GOT3 (cell line): ENCODE data around the gene ABHD17A.

ENCODE experiments used
- DNase-seq: peaks from one replicate; lab custom pipeline; 2025; ENCODE audit warnings: mixed read lengths; lab: John Stamatoyannopoulos, UW

ABHD17A gene

DNA sequence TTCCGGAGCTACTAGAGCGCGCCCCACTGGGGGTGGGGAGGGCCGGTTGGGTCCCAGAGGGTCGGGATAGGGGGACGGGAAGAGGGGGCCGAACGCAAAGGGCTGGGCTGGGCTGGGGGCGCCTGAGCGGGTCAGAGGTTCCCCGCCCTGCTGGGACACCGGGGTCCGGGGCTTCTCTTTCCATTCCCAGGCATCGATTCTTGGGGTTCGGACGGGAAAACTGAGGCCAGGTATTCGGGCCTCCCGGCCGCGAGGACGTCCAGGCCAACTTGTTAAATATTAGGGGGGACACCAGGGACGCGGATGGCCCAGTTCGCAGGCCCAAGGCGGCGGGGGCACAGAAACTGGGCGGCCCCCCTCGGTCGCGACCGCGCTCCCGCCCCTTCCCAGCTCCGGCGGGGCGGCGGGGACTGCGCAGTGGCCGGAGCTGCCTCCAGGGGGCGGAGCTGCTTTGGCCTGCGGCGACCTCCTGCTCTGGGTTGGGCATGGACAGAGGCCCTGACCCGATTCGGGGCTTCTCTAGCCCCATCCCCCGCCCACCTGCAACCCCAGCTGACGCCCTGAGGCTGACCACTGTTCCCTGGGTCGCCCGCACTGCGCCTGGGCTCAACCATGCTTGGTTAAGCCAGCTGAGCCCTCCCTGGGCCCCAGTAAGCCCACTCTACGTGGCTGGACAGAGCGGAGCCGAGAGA, 20.7 kb downstream of the ABHD17A start:
- no peak for DNase-seq

DNA sequence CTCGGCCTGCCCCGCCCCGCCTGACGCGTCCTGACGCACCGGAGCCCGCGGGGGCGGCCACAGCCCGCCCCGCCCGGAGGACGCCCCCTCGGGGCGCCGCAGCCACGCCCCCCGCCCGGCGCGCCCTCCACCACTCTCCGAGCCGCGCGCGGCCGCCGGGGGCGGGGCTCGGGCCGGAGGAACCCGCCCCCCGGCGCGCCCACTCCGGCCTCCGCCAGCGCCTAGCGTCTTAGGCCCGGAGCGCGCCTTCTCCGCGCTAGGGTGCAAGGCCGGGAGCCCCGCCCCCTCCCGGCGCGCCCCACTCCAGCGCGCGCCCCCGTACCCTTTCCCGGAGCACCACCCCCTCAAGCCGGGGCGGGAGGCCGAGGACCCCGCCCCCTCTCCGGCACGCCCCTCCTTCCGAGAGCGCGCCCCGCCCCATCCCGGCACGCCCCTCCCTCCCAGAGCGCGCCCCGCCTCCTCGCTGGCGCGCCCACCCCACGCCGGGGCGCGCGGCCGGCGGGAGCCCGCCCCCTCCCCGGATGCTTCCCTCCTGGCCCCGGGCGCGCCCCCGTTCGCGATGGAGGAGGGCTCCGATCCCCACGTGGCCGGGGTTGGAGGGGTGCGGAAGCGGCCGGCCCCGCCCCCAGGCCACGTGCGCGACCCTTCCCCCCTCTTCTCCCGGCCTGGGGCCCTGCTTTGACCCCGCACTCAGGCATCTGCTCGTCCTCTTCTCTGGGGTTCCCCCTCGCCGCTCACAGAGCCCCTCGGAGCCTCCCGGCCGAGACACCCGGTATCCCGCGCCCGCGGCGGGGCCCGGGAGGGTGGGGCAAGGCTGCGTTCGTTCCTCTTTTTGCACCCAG, 21.4 kb downstream of the ABHD17A start:
- DNase-seq: peak; percentile 84

DNA sequence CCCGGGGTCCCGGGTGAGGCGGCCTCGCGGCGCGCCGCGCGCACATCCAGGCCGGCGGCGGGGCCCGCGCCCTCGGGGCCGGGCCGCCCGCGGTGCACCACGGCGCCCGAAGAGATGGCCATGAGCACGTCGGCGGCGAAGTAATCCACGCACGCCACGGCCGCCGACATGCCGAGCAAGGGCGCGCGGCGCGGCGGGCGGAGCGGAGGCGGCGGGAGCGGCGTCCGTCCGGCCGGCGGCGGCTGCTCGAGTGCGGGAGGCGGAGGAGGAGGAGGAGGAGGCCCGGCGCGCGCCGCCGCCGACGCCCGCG, 22.0 kb downstream of the ABHD17A start, which contains the start of gene KLF16:
Gene KLF16 (minus strand): TSS at position 252 of the 310 bp plus-strand sequence. CDS start 82 bp downstream, at position 170.
- DNase-seq: no peak

DNA sequence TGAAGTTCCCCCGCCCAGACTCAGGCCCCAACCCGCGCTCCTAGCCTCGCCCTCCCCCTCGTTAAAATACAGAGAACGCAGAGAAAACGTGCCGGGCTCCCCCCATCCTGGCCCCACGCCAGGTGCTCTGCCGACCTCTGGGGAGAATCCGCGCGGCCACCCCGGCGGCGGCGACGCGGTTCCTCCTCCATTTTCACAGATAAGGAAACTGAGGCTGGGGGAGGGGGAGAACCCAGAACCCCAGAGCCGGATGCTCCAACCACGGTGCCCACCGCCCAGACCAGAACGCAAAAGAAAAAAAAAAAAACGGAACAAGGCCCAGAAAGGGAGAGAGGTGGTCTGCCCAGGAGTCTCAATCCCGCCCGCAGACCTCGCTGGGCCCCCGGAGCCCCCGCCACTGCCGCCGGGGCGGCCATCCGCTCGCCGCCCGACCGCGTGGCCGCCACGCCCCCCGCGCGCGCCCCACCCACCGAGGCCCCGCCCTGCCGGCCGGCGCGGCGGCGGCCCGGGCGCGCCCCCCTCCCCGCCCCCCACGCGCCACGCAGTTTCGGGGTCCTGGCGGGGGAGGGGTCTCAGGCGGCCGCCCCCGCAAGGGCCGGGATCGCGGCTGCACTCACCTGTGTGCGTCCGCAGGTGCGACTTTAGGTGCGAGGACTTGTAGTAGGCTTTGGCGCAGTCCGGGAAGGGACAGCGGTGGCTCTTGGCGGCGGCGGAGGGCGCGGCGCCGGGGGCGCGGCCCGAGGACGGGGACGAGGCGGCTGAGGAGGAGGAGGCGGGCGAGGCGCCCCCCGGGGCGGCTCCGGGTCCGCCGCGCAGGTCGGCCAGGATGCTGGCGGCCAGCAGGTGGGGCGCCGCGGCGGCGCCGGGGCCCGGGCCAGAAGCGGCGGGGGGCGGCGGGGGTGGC, 22.6 kb downstream of the ABHD17A start:
- DNase-seq: no peak

DNA sequence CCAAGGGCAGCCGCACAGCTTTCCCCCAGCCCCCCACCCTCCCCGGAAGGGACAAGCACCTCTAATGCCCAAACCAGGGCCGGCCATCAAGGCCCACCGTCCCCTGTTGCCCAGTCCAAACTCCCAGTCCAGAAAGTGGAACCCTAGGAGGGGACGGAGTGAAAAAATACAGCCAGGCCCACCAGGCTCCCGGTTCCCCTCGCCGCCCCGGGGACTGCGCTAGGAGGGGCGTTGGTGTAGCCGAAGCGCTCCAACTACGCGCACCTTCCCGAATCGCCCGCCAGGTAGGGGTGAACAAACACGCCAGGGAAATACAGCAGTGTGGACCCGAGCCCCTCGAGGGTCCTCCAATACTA, 23.2 kb downstream of the ABHD17A start:
- no peak for DNase-seq

DNA sequence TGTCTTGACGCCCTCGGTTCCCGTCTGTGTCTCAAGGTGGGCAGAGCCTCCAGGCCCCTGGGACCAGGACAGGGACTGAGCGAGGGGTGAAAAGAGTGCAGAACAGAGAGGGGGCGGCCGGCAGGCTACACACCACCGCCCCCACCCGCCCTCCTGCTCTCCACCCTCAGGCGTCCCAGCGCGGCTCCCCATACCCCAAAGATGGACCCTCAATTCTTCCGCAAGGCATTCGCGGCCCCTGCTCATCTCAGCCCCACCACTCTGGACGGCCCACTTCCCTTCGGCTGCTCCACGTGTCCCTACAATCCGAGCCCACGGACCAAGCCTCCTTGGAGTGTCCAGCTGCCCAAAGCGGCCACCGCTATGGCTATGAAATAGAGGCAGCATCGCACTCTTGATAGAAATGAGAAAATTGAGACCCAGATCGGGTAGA, 23.7 kb downstream of the ABHD17A start:
- DNase-seq: no peak

DNA sequence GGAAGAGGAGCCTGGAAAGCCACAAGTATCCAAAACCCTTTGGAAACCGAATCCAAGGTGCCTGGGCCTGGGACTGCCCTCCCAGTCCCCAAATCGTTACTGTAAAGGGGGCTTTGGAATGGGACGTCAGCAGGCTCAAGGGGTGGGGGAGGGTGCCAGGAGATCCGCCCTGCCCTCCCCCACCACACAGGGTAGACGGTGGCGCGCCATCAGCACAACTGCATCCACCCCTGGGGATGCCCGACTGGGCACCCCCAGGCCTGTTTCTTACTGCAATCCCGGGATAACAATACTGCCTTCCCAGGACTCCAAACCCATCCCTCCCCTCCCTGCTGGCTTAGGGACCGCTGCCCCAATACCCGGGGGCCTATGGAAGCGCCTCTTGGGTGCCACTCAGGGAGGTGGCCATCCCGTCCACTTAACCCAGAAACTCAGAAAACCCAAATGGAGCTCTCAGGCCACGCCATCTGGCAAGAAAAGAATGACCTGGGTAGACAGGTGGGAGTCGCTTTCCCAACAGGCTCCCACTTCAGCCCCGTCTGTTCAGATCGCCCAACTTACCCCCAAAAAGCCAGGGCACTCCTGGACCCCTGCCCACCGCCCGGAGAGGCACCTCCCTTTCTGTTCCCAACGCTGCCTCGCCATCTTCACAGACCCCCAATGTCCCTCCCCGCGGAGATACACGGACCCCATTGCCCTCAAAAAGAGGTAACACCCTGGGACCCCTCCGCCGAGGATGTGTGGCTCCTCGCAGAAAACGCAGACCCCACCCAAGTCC, 24.3 kb downstream of the ABHD17A start:
- DNase-seq: no peak

DNA sequence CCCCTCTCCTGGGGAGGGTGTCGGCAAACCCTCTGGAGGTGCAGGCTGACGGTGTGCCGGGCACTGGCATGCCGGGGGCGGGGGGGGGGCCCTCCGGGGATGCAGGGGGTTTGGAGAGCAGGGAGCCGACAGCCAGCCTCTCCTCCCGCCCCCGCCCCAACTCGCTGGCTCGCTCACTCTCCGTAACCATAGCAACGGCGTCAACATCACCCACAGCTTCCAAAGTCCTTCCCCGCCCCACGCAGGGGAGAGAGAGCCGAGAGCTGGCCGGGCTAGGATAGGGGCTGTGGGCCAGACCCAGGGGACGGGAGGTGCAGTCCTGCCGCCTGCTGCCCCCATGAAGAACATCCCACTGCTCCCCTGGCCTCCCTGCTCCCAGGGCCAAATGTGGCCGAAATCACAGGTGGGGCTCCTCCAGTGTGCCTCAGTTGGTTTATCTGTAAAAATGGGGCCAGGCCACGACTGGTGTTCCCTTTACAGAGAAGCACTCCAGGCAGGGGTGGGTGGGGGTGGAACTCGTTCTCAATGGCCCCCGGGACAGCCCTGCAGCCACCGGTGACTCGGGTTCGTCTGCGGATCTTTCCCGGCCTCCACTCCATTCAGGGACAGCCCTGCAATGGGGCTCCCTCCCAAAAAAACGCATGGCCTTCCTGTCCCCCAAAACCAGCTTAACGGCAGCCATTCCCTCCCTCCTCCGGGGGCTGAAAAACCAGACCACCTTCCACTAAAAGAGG, 25.1 kb downstream of the ABHD17A start:
- DNase-seq: no peak

DNA sequence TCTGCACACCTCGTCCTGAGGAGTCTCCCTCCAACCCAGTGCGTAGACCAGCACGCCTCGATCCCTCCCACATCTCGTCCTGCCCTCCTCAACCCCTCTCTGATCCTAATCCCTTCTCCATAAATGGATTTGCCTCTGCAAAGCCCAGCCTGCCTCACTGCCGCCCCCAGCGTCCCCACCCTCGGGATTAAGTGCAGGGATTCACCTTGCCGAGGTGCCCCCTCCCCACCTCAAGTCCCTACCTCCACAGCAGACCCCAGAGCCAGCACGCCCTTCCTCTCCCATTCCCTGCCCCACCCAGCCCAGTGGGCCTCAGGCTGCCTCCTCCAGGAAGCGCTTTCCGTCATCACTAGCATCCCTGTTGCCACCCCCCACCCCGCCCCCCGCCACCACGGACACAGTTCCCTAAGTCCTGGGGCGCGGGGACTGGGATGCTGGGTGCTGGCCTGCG, 25.9 kb downstream of the ABHD17A start:
- no peak for DNase-seq

DNA sequence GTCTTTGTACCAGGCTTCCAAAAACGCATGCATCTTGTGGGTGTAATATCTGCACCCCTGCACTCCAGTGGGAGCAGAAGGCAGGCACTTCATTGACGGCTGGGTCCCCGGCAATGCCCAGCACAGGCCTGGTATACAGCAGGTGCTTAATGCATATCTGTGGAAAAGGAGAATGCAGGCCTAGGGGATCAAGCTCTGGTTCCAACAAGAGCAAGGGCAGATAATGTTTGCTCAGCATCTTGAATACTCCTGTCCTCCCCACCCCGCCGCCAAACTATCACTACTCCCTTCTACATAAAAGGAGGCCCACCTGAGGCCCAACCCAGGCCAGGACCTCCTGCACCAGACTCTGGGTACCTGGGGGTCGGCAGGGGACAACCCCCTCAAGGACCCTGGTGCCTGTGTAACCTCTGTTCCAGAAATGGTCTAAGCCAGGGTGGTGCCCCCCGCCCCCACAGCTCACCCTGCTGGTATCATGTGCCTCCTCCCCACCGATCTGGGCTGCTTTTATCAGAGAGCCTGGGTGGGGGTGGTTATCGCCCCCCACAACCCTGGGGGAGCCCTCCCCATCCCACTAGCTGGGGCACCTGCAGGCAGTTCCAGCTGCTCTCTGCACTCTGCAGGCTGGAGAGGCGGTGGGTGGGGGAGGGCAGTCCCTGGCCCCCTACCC, 26.7 kb downstream of the ABHD17A start:
- no peak for DNase-seq

DNA sequence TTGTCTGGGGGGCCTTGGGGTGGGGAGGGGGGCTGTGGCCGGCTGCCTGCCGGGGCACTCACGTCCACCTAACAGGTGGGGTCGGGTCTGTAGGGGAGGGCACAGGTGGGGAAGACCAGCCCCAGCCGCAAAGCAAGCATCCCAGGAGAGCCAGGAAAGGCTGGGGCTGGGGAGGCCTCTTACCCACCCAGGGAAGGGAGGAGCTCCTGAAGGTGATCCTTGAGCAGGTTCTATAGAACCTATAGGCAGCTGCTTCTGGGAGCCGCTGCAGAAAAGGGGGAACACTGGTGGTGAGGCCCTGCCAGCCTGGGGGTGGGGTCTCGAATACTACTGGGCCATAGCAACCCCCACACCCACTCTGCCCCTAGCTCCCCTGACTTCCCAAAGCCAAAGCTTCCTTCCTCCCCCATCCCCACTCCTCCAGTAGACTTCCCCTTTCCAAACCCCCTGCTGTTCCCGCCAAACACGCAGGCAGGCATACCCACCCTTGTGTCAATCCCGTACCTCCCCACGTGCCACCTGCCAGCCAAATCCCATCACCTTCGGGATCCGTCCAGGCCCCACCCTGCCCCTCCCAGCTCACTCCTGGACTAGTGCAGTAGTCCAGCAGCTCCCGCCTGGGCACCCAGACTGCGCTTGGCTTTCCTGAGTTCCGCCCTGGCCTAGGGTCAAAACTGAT, 27.5 kb downstream of the ABHD17A start:
- no peak for DNase-seq

DNA sequence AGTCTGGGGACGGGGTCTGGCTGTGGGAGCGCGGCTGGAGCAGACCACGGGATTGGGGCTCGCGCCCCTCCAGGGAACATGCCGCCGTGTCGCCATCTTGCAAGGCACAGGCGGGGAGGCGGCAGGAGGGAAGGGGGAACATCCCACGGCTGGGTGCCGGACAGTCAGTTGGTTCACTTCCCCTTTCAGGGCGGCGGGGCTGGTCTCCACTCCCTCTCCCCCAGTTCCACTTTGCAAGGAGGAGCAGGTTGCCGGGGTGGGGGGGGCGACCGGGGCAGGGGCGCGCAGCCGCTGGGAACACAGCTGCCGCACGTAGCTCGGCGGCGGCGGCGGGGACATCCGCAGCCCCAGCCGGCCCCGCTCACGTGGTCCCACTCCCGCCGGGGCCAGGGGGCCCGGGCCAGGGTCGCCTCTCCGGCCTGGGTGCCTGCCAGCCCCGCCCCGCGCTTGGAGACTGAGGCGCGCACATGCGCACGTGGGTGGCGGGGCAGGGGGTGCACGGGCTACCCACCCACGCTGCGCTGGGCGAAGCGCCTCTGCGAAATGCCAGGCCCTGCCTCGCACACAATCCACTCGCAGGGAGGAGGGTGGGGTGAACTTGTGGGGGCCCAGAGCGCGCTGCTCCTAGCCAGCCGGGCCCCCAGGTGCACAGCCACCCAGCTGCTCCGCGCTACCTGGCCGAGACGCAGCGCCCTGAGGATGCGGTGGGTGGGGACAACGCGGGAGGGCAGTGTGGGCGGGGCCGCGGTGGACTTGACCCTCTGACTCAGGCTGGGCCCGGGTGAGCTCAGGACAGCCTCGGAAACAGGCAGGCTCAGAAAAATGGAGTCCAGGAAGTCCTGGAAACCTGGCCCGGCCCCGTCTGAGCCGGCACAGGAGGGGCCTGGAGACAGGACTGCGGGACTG, 28.3 kb downstream of the ABHD17A start:
- no peak for DNase-seq

DNA sequence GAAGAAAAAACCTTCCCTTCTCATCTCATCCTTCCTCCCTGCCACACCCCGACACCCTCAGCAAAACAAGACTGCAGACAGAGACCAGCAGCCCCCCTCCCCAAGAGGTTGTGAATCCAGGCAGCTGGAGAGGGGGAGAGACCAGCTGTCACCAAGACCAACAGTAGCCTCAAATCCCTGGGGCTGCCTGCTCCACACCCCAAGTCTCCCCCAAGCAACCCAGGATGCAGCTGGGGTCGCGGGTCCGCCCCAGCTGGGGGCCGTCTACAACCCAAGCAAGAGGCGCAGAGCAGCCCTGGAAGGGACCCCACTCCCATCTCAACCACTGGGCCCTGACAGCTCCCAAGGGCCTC, 29.0 kb downstream of the ABHD17A start:
- no peak for DNase-seq

DNA sequence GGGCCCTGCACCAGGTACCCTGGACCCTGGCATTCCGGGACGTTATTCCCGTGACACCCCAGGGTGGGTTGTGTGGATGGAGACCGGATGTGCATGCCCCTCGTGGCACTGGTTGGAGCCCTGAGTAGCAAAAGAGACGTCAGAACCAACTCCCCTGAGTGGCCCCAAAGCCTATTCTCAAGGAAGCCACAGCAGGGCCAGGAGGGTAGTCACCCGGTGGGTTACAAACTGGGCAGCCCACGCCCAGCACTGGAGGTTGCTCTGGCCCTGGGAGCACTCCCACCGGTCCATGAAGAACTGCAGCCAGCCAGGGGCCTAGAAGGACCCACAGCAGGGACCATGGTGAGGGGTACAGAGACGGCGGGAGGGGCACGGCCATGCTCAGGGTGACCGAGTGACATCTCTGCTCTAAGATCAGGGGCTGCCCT, 29.5 kb downstream of the ABHD17A start:
- no peak for DNase-seq

DNA sequence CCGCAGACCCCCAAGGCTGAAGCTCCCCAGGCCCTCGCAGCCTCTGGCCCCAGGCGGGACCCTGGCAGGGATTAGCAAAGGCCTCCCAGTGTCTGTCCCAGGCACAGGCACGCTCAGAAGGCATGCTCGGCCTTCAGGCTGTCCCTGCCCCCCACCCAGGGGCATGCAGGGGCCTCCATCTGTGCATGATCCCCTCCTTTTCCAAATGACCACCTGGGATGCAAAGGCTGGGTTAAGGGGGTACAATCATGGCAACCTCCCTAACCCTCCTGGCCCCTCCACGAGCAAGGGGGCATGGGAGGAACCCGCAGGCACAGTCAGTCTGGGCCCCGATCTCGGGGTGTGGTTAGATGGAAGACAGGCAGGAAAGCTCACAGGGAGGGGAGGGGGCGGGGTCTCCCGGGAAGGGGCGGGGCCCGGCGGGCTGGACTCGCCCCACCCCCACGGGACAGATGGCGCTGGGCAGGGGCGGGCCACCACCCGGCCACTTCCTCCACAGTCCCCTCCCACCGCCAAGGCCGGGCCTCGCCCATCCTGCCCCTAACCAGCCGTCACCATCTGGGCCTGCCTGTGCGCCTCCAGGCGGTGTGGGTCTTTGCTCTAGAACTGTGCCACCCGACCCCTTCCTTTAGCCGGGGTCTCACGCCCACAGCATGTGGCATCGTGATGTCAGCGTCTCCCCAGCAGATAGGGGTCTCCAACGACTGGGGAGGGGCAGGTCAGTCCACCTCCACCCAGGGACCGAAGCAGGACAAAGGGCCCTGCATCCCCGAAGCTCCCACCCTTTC, 30.1 kb downstream of the ABHD17A start:
- DNase-seq: no peak

DNA sequence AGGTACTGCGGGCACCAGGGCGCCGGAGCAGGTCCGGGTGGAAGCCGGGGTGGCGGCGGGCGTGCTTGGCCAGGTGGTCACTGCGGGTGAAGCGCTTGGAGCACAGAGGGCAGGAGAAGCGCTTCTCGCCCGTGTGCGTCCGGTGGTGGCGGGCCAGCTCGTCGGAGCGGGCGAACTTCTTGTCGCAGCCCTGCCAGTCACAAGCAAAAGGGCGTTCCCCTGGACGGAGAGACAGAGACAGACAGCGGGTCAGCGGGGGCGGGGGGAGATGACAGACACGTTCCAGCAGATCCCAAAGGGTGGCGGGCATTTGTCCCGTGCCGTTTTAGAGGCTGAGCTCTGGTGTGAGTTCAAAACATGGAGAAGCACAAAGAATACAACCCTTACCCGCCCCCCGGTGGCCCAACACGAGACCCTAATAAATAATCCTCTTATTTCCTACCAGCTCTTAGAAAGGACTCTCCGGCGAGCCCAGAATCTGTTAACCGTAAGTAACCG, 30.7 kb downstream of the ABHD17A start:
- no peak for DNase-seq

DNA sequence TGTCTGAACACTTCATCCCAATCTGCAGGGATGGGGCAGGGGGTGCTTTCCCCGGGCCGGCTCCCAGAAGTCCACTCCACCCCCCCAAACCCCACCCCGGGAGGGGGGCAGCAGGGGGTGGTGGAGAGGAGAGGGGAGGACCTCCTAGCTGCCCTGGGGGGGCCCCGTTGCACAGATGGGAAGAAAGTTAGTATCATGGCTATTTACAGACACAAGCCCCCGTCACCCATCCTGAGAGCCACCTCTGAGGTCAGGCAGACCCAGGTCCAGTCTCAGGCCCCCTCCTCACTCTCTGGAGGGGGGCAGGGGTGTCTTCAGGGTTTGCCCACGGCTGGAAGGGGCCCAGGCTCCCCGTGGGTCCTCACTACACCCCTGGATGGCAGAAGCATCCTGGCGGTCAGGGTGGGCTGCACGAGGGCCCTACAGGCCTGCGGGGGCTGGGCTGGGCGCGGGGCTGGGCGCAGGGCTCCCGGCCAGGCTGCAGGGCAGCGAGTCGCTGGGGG, 31.2 kb downstream of the ABHD17A start:
- DNase-seq: no peak
